ENCODE data around the gene TMTC1.

- TF ChIP-seq CTCF (IDR thresholded peaks at IDR 0.05; ENCODE audit: low read depth, low read length): no peak
- TF ChIP-seq POLR2A (IDR thresholded peaks at IDR 0.05; ENCODE audit: extremely low read depth, insufficient read length): no peak
Measured at GRCh38 chr12:29551812-29552211, 231.9 kb downstream of the TMTC1 start.

Data from NB4 (cell line).